ENCODE data around the gene SHISAL1.

SHISAL1 gene

DNA sequence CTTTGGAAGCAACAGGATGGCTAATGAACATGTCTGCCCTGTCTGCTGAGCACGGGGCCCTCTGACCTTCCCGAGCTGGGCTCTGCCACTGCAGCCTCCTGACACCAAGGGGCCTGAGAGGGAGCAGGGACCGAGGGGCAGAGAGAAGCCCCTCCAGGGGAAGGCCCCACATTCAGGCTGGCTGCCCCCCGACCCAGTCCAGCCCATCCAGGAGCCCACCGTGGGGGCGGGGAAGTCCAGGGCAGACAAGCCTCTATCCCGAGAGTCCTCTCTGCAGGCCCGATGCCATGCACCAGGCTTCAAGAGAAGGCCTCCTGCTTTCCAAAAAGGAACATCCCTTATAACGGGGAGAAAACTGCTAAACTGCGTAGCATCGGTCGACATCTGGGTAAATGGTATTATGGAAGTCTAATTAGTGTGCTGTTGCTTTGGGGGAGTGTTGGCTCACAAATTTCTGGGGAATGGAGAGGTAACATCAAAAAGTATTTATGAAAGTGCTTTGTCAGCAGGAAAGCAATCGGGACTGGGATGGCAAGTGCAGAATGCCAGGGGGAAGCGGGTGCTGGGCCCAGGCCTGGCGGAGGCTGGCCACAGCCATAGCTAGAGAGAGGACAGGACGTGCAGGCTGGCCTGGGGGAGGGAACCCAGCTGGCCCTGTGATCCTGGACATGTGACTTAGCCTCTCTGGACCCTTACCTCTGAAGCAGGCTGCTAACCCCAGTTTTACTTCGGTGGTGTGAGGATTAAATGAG lies 5.3 kb upstream of the SHISAL1 start:
- Histone ChIP-seq H3K9me3 (no peaks in the 10 kb centered on the region), H3K4me1 (no peaks in the 10 kb centered on the region), H3K27me3 (no peaks in the 10 kb centered on the region), H3K4me3 (ENCODE audit: low read depth, low read length) (no peak overlapping the region), H3K36me3 (no peaks in the 10 kb centered on the region)
- no peak for DNase-seq
- TF ChIP-seq, protein P1, sequence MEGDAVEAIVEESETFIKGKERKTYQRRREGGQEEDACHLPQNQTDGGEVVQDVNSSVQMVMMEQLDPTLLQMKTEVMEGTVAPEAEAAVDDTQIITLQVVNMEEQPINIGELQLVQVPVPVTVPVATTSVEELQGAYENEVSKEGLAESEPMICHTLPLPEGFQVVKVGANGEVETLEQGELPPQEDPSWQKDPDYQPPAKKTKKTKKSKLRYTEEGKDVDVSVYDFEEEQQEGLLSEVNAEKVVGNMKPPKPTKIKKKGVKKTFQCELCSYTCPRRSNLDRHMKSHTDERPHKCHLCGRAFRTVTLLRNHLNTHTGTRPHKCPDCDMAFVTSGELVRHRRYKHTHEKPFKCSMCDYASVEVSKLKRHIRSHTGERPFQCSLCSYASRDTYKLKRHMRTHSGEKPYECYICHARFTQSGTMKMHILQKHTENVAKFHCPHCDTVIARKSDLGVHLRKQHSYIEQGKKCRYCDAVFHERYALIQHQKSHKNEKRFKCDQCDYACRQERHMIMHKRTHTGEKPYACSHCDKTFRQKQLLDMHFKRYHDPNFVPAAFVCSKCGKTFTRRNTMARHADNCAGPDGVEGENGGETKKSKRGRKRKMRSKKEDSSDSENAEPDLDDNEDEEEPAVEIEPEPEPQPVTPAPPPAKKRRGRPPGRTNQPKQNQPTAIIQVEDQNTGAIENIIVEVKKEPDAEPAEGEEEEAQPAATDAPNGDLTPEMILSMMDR (IDR thresholded peaks at IDR 0.05; ENCODE audit: low read depth, low read length) = no peak

DNA sequence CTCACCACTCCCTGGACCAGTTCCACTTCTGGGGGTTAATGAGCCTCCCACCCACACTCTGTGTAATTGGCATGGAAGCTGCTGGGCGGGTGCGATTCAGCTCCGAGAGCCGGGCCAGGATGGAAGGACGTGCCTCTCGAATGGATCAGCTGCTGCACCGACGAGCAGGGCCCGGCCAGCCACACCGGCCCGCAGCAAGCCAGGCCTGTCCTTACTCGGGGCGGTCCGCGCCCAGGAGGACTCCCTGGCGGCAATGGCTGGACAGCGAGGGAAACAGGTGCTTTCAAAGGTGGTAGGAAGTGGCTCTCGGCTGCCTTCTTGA lies 4.3 kb upstream of the SHISAL1 start:
- no peaks in the 10 kb centered on the region for H3K9me3 ChIP-seq
- no peak overlapping the region for H3K4me3 ChIP-seq (ENCODE audit: low read depth, low read length)
- TF ChIP-seq, protein P1 (IDR thresholded peaks at IDR 0.05; ENCODE audit: low read depth, low read length) = no peak
- no peak for DNase-seq
- no peaks in the 10 kb centered on the region for H3K36me3 ChIP-seq
- H3K4me1 ChIP-seq = no peaks in the 10 kb centered on the region
- no peaks in the 10 kb centered on the region for H3K27me3 ChIP-seq

DNA sequence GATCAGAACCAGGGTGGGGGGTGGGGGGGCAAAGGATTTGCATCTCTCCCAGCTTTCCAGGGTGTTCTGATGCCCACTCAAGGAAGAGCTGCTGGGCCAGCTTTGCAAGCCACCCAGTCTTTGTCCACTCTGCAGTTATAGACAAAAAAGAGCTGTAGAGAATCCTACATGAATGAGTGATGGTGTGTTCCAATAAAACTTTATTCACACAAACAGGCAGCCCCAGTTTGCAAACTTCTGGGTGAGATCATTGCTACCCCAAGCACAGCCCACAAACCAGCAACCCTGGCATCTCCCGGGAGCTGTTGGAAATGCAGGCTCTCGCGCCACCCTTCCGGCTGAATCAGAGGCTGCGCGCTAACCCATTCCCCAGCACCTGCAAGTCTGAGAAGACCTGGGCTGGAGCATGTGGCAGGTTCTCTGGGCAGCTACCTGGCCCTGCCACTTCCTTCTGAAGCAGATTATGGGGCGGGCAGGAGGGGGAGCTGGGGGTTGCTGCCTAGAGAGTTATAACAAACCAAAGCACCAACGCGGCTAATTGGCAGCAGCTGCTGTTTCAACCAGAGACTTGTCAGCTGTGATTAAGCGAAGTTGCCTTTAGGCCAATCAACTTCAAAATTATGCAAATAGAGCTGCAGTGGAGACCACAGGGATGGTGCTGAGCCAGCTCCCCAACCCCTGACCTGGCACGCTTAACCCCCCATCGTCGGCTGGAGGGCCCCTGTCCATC lies 3.8 kb upstream of the SHISAL1 start:
- Histone ChIP-seq H3K36me3 (no peaks in the 10 kb centered on the region), H3K4me1 (no peaks in the 10 kb centered on the region), H3K27me3 (no peaks in the 10 kb centered on the region), H3K4me3 (ENCODE audit: low read depth, low read length) (no peak overlapping the region), H3K9me3 (no peaks in the 10 kb centered on the region)
- TF ChIP-seq, protein P1 (IDR thresholded peaks at IDR 0.05; ENCODE audit: low read depth, low read length) = no peak
- no peak for DNase-seq

DNA sequence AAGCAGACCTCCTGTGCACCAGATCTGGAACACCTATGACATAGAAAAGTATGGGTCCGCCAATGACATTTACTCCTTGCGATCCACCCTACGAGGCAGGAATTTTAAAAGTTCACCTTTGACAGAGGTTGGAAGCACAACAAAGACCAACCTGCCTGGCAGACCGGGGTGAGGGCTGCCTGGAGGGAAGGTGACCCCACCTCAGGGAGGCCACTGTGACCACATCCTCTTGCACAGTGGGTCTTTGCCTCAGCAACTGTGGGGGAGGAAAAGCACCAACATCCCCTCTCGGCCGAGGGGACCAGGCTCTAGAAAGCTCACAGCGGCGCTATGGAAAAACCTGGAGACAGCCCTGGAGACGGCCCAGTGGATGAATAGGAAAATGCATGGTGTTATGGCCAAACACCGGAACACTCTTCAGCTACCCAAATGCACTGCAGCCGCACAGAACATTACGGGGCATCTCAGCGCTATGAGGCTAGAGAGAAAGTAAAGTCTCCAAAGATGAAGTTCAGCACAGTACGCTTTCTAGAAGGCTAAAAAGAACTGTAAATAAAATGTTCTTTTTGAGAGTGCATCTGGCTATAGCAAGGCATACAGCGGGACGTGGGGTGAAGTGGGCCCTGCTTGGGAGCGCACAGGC lies 1.8 kb upstream of the SHISAL1 start:
- no peaks in the 10 kb centered on the region for H3K9me3 ChIP-seq
- no peaks in the 10 kb centered on the region for H3K36me3 ChIP-seq
- no peaks in the 10 kb centered on the region for H3K4me1 ChIP-seq
- no peak overlapping the region for H3K4me3 ChIP-seq (ENCODE audit: low read depth, low read length)
- H3K27me3 ChIP-seq = no peaks in the 10 kb centered on the region
- TF ChIP-seq, protein P1 (IDR thresholded peaks at IDR 0.05; ENCODE audit: low read depth, low read length) = no peak
- no peak for DNase-seq

DNA sequence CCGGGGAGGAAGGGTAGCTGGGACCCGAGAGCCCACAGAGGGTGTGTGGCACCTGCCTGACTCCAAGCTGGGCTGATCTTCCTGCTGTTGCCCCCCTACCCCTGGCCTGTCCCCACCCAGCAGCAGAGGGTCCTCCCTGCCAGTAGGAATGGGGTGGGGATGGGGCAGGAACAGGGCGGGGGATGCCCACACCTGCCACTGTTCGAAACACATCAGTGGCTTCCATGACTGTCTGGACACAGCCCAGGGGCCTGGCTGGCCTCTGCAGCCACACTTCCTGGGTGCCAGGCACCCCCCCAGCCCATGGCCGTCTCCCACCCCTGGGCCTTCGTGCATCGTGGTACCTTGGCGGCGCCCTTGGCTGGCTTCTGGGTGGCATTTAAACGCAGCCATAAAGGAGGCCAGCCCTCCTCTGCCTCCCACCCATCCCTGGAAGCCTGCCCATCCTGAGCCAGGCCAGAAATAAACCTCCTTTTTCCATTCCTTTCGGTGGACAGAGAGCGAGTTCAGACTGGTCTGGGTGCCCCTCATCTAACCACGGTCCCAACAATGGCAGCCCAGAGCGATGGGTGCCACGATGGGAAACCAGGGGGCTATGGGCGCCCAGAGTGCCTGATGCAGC lies 745 bp upstream of the SHISAL1 start:
- H3K27me3 ChIP-seq = no peaks in the 10 kb centered on the region
- TF ChIP-seq, protein P1 (IDR thresholded peaks at IDR 0.05; ENCODE audit: low read depth, low read length) = no peak
- DNase-seq = no peak
- H3K4me1 ChIP-seq = peaks cover 3% of the 10 kb centered on the region; the same call in 1 of the 2 replicates
- H3K4me3 ChIP-seq (ENCODE audit: low read depth, low read length) = no peak overlapping the region
- no peaks in the 10 kb centered on the region for H3K36me3 ChIP-seq
- no peaks in the 10 kb centered on the region for H3K9me3 ChIP-seq
